Stimulated activated CD8-positive, alpha-beta memory T cell treated with anti-CD3 and anti-CD28 coated beads, Interleukin-2, amount 100 ng/mL, for 48 hours (primary cell): ENCODE results near the gene ARHGAP26.

Source experiments
- DNase-seq, 2 donors: peaks; one replicate each; pipeline ENCODE4 v3.0.0-alpha.2; 2020; ENCODE audit warnings: low read depth in 2 of 2

The ARHGAP26 gene

GRCh38 chr5:142872217-142872616, 102.0 kb downstream of the ARHGAP26 start:
- DNase-seq = no peak

GRCh38 chr5:142872795-142873194, 102.6 kb downstream of the ARHGAP26 start:
- no peak for DNase-seq

- no peak for DNase-seq
Measured at GRCh38 chr5:142873831-142874230, 103.7 kb downstream of the ARHGAP26 start.

DNA sequence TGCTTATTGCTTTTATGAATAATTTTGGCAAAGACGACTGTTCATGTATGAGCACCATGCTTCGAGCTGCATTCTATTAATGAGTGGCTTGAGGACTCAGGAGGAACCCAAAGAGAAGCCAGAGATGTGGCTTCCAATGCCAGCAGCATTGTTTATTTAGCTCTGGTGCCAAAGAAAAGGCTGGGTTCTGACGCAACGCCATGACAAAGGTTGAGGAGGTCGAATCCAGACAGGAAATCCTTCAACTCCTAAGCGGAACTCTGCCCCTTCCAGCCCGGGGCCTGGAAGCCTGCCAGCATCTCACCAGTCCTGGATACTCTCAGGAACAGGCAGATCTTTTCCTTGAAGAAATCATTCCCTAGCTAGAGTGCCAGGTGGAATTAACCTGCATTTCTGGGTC, 104.4 kb downstream of the ARHGAP26 start:
- DNase-seq = no peak

GRCh38 chr5:142875936-142876335, 105.8 kb downstream of the ARHGAP26 start:
- DNase-seq = no peak

GRCh38 chr5:142876817-142877216, 106.6 kb downstream of the ARHGAP26 start:
- DNase-seq = no peak

GRCh38 chr5:142878111-142878510, 107.9 kb downstream of the ARHGAP26 start:
- DNase-seq = no peak

DNA sequence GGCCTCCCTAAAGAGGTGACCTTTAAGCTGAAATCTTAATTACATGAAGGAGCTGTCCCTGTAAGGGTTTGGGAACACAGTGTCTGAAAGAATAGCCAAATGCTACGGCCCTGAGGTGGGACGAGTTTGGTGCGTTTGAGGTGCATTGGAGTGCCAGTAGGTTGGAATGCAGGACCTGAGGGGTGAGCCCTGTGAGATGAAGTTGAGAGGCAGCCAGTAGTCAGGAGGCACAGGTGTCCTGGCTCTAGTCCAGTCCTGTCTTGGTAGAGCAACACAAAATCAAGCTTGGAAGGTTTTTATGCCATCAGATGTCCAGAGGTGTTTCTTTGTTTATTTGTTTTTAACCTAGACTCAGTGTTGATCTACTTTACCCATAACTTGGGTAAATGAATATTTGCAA, 108.5 kb downstream of the ARHGAP26 start:
- no peak for DNase-seq

DNA sequence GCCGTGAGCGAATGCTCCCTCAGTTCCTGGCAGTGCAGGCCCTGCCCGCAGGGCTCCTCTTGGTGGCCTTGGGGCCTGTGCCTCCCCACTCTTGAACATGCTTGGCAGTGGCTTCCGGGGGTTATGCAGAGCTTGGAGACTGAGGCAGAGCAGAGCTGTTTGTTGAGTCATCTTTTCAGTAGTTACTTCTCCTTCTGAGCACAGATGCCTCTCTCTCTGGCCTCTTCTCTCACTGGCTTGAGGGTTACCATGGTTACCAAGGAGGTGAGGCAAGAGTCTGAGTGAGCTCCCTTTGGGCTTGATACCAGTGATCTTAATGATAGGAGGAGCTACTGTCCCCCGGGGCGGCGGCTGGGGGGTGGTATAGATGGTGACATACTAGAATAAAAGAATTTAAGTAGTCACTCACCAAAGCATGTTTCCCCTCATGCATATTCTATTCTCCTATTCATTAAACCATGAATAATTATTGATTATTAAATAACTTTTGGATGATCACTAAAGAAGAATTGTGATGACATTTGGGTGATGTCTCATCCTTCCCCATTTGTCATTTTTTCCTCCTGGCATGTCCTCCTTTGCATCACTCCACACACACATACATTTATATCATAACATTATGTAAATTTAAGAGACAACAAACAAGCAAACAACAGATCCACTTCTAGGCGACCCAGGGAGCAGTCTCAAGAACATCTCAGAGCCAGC, 111.1 kb downstream of the ARHGAP26 start:
- DNase-seq = no peak

DNA sequence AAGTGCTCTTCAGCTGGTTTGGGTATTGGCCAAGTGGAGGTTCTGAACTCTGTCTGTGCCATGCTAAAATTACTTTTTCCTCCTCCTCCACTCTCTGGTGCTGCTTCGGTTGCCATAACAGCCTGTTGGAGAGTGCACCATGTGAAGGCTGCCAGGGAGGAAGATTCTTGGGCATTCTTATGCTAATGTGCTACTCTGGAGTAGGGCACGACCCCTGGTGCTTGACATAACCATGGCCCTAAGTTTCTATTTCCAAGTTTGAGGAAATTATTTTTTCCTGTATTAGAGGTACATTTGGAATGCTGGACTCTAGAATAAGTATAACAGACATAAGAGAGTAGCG, 111.6 kb downstream of the ARHGAP26 start:
- no peak for DNase-seq

DNA sequence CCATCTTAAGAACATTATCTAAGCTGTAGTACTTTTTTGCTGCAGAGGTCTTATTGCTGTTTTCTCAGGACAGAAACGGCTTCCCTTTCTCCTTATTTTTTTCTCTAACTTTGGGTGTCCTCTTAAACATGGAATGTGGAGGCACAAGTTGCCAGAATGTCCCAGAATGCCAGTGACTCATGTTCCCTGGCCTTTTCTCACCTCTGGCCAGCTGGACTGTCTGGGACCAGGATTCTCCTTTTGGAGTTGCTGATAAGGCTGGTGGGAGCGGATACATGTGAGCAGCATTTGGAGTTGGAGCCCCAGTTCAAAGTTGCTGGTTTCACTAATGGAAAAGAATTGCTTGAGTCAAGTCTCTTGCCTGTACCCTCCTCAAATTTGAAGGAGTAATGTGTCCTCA, 112.8 kb downstream of the ARHGAP26 start:
- no peak for DNase-seq

GRCh38 chr5:142883438-142883837, 113.3 kb downstream of the ARHGAP26 start:
- DNase-seq = no peak

DNA sequence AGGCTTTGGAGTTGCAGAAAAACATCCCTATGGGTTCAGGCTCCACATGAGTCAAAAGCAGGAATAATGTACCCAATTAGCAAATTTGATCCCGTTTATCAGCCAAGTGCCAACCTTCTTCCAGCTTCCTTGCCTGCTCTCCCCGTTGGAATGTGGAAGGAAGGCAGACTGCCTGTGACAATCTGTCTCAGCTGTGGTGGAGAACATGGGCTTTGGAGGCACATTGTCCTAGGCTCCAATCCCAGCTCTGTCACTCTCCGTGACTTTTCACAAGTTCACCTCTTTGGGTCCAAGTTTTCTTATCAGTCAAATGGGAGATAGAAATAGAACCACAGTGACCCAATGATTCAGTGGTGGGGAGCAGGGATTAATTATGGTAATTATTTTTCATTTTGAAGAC, 113.9 kb downstream of the ARHGAP26 start:
- no peak for DNase-seq

GRCh38 chr5:142886211-142886610, 116.0 kb downstream of the ARHGAP26 start:
- no peak for DNase-seq

DNA sequence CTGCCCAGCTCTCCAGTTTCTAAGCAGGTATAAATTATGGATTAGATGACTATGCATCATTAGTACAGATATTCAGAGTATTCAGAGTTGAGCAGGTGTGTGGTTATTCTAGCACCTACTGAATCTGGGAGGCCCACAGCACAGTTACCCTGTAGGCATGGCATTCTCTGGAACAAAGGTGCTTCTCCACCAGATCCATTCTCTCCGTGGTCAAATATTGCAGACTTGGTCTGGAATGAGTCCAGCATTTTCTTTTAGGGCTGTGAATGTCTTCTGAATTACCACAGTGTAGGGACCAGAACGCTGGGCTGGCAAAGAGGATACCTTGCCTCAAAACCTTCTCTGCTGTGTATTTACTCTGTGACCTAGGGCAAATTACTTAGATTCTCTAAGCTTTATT, 116.8 kb downstream of the ARHGAP26 start:
- DNase-seq = no peak

- DNase-seq = no peak
Measured at GRCh38 chr5:142888469-142889085, 118.4 kb downstream of the ARHGAP26 start.

- no peak for DNase-seq
Measured at GRCh38 chr5:142892021-142892420, 121.8 kb downstream of the ARHGAP26 start.

- DNase-seq = no peak
Measured at GRCh38 chr5:142894315-142894714, 124.1 kb downstream of the ARHGAP26 start.

DNA sequence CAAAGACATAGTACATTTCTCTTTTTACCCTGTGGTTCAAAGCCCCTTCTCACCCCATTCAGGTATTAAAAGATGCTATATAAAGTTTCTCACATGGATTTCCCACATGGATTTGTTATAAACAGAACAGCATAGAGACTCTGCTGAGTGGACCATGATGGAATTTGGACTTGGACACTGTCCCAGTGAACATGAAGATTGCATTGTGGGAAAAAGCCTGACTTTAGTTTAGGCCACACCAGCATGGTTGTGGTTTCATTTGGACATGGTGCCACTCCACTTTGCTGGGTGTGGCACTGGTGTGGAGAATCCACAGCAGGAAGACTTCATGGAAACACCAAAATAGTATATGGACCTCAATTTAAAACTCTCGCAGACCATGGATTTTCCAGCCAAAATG, 124.6 kb downstream of the ARHGAP26 start:
- DNase-seq = no peak

DNA sequence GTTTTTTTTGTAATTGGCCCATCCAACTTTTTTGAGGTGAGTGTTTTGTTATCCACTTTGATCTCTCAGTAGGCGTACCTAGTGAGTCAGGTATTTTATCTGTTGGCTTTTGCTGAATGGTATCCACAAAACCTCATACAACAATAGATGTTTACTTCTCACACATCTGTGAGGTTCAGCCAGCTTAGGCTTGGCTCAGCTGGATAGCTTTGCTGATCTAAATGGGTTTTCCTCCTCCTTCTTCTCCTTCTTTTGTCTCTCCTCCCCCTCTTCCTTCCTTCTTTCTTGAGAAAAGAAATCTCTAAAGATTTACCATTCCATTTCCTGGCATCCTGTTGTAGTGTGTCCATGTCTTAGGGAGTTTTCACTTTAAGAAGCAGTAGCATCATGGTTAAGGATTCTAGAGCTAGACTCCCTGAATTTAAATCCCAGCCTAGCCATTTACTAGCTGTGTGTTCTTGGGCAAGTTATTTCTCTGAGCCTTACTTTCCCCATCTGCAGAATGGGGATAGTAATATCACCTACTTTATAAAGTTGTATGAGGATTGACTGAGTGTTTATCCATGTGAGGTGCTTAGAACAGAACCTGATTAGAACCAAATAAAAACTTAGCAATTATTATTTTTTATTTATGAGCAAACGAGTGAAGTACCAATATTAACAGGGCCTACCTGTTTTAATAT, 126.3 kb downstream of the ARHGAP26 start:
- DNase-seq = no peak

- DNase-seq = no peak
Measured at GRCh38 chr5:142897328-142897727, 127.2 kb downstream of the ARHGAP26 start.

DNA sequence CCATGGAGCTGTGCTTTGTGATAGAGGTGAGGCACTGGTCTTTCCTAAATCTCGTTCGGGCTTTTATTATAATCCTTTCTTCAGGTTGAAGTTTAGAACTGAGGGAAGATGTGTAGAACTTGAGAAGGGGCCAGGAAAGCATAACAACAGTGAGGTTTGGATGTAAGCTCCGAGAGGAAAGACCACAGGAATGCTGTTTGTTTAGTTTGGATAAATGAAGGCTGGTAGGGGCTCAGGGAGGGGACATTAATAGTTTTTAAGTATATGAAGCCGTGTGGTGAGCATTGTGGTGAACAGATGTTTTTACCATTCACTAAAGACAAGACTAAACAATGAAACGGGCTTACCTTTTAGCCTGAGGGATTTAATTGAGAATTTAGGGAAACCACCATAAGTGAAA, 130.8 kb downstream of the ARHGAP26 start:
- DNase-seq = no peak

GRCh38 chr5:142901476-142902185, 131.5 kb downstream of the ARHGAP26 start:
- DNase-seq = no peak
